Esophagus squamous epithelium (tissue), 5 donors: ENCODE measurements around the gene PRC1. TPM values are rescaled to one million over a fixed set of nuclear protein-coding genes. Genes with fewer than 3 reads are reported as not detected.
A peak's percentile ranks its signal among the peaks of the same experiment; 100 is the strongest.
"Not testable (repeated sequence)": the region's sequence is repeated elsewhere in the genome, so short reads cannot be mapped to it uniquely, and the experiment has no call there.

Experiments used
- DNase-seq: peaks from one replicate; lab custom pipeline; 2025; lab: John Stamatoyannopoulos, UW
- H3K27ac ChIP-seq, 4 donors: fragments of 200-600 bp; sonication (generic); one replicate each; pipeline ENCODE4 v1.5.1; 2016 to 2019; ENCODE audit warnings: mild to moderate bottlenecking in 1 of 4
- H3K27me3 ChIP-seq, 4 donors: fragments of 200-600 bp; sonication (generic); 1 replicate in 3 of 4; 2 replicates in 1 of 4; pipeline versions ENCODE4 v1.5.1 to v1.6.0; 2017 to 2021; ENCODE audit warnings: antibody characterized with exemption in 1 of 4
- H3K36me3 ChIP-seq, 3 donors: fragments of 200-600 bp; sonication (generic); one replicate each; pipeline ENCODE4 v1.5.1; 2016 to 2019
- H3K4me1 ChIP-seq, 3 donors: fragments of 200-600 bp; sonication (generic); one replicate each; pipeline ENCODE4 v1.5.1; 2017 to 2019
- H3K4me3 ChIP-seq, 4 donors: fragments of 200-600 bp; sonication (generic); 1 replicate in 3 of 4; 2 replicates in 1 of 4; pipeline ENCODE4 v1.5.1; 2016 to 2019; ENCODE audit warnings: mild to moderate bottlenecking in 2 of 4, moderate library complexity in 1 of 4
- H3K9me3 ChIP-seq, 3 donors: fragments of 200-600 bp; sonication (generic); one replicate each; pipeline ENCODE4 v1.5.1; 2016 to 2019
- CTCF ChIP-seq, 6 experiments: fragments of 450-650 bp in 4 of 6; fragments of 200-600 bp in 2 of 6; sonication (generic) in 2 of 6; IDR thresholded peaks; one replicate each; pipeline ENCODE4 v1.5.1; 2016 to 2019; ENCODE audit warnings: antibody characterized with exemption in 6 of 6, mild to moderate bottlenecking in 4 of 6, moderate library complexity in 4 of 6
- POLR2A ChIP-seq, 4 donors: fragments of 450-650 bp; IDR thresholded peaks; one replicate each; pipeline ENCODE4 v1.6.1; 2017; ENCODE audit warnings: antibody characterized with exemption in 4 of 4, mild to moderate bottlenecking in 4 of 4, moderate library complexity in 3 of 4
- WGBS, 2 donors: methylation state at CpG; one replicate each; pipeline ENCODE4 v1.1.5; 2018; 5-methylcytosine and 5-hydroxymethylcytosine counted together
- intact Hi-C: fragments of 100-400 bp; cut with DNase I; formaldehyde crosslinking; loops from one replicate; pipeline ENCODE4 v1.15.0; 2022
- total RNA-seq, 4 donors: library from RNA; depleted of rRNA; stranded (reverse); fragments of >200 nt; gene quantifications; one replicate each; pipeline ENCODE4 v1.1.0, GENCODE V29; 2016
- donor health status: DM: yes; HTN: yes; CAD: no.

Gene PRC1
- total RNA-seq, 4 donors from 2014 or later, result 49.6 to 100 (median 58.4) TPM

GRCh38 chr15:90929246-90930019, 64.9 kb downstream of the PRC1 start:
- H3K4me1 ChIP-seq, result peaks cover 18 to 50% (median 25%) of the 10 kb centered on the region in 3 donors
- H3K27me3 ChIP-seq, result no peaks in the 10 kb centered on the region
- peak overlapping the region; percentile 54 to 86 (median 65) for H3K4me3 ChIP-seq
- WGBS, 2 donors, result 43 to 52% methylated on average over 21 of the region's 21 CpGs
- intact Hi-C loops, result no loop called here
- no peak for TF ChIP-seq CTCF (IDR thresholded peaks at IDR 0.05)
- TF ChIP-seq POLR2A (IDR thresholded peaks at IDR 0.05), result no peak
- H3K36me3 ChIP-seq, result no peaks in the 10 kb centered on the region
- H3K27ac ChIP-seq, result peak overlapping the region; percentile 88 to 98 (median 95)
- no peaks in the 10 kb centered on the region for H3K9me3 ChIP-seq
- no peak for DNase-seq

GRCh38 chr15:90928106-90928505, 66.2 kb downstream of the PRC1 start:
- H3K4me3 ChIP-seq, intact Hi-C loops, H3K9me3 ChIP-seq, H3K36me3 ChIP-seq, H3K27ac ChIP-seq, DNase-seq, H3K27me3 ChIP-seq: not testable (repeated sequence)
- H3K4me1 ChIP-seq, result peaks cover 13 to 37% (median 17%) of the 10 kb centered on the region in 3 donors
- WGBS, 2 donors, result 77 to 83% methylated on average over 5 to 6 of the region's 7 CpGs

GRCh38 chr15:90926766-90927165, 67.6 kb downstream of the PRC1 start:
- DNase-seq, H3K36me3 ChIP-seq, H3K27me3 ChIP-seq, intact Hi-C loops, H3K9me3 ChIP-seq, H3K27ac ChIP-seq, H3K4me3 ChIP-seq: not testable (repeated sequence)
- WGBS, 2 donors, result 88 to 89% methylated on average over 10 of the region's 10 CpGs
- peaks cover 12 to 24% (median 13%) of the 10 kb centered on the region in 3 donors for H3K4me1 ChIP-seq

GRCh38 chr15:90924375-90924774, 70.0 kb downstream of the PRC1 start:
- no peak for TF ChIP-seq CTCF (IDR thresholded peaks at IDR 0.05)
- TF ChIP-seq POLR2A (IDR thresholded peaks at IDR 0.05), result no peak
- peaks cover 10 to 24% (median 12%) of the 10 kb centered on the region in 3 donors for H3K36me3 ChIP-seq
- H3K27ac ChIP-seq, result no peak overlapping the region
- WGBS, 2 donors, result 60 to 83% methylated on average over 3 to 4 of the region's 5 CpGs
- no peak overlapping the region for H3K4me3 ChIP-seq
- intact Hi-C loops, result no loop called here
- H3K27me3 ChIP-seq, result no peaks in the 10 kb centered on the region
- no peak for DNase-seq
- no peaks in the 10 kb centered on the region for H3K9me3 ChIP-seq
- H3K4me1 ChIP-seq, result peaks cover 0 to 5% (median 0%) of the 10 kb centered on the region in 3 donors

- H3K27me3 ChIP-seq, H3K4me1 ChIP-seq, H3K4me3 ChIP-seq, H3K9me3 ChIP-seq, DNase-seq, intact Hi-C loops, H3K27ac ChIP-seq: not testable (repeated sequence)
- 78 to 90% methylated on average over 7 of the region's 7 CpGs for WGBS, 2 donors
- peaks cover 19 to 40% (median 25%) of the 10 kb centered on the region in 3 donors for H3K36me3 ChIP-seq
Measured at GRCh38 chr15:90922712-90923322, 71.5 kb downstream of the PRC1 start.

GRCh38 chr15:90921887-90922286, 72.4 kb downstream of the PRC1 start:
- WGBS, 2 donors, result 85 to 91% methylated on average over 4 of the region's 4 CpGs
- H3K36me3 ChIP-seq, result peaks cover 25 to 49% (median 26%) of the 10 kb centered on the region in 3 donors
- TF ChIP-seq CTCF (IDR thresholded peaks at IDR 0.05), result no peak
- TF ChIP-seq POLR2A (IDR thresholded peaks at IDR 0.05), result no peak

More at GRCh38 chr15:90921887-90922286, 72.4 kb downstream of the PRC1 start:
- no peak overlapping the region for H3K4me3 ChIP-seq
- H3K4me1 ChIP-seq, result no peaks in the 10 kb centered on the region
- H3K9me3 ChIP-seq, result no peaks in the 10 kb centered on the region
- intact Hi-C loops, result no loop called here
- no peak for DNase-seq
- H3K27me3 ChIP-seq, result no peaks in the 10 kb centered on the region
- H3K27ac ChIP-seq, result no peak overlapping the region
